Thyroid gland (tissue), 4 donors: ENCODE measurements around the gene MARCHF2. TPM values are rescaled to one million over a fixed set of nuclear protein-coding genes. Genes with fewer than 3 reads are reported as not detected.
"Not testable (repeated sequence)": the region's sequence is repeated elsewhere in the genome, so short reads cannot be mapped to it uniquely, and the experiment has no call there.

Experiments
- DNase-seq, 2 donors: peaks; one replicate each; pipeline ENCODE4 v3.0.0-alpha.2; 2019
- H3K27ac ChIP-seq, 3 donors: fragments of 200-600 bp; sonication (generic); 1 replicate in 2 of 3; 2 replicates in 1 of 3; pipeline ENCODE4 v1.5.1; 2016 to 2019; ENCODE audit warnings: mild to moderate bottlenecking in 1 of 3, moderate library complexity in 1 of 3
- H3K27me3 ChIP-seq: fragments of 200-600 bp; sonication (generic); one replicate; pipeline ENCODE4 v1.5.1; 2019
- H3K36me3 ChIP-seq, 2 donors: fragments of 200-600 bp; sonication (generic); one replicate each; pipeline ENCODE4 v1.5.1; 2016 to 2019
- H3K4me1 ChIP-seq, 2 donors: fragments of 200-600 bp; sonication (generic); one replicate each; pipeline ENCODE4 v1.5.1; 2017 to 2019
- H3K4me3 ChIP-seq, 3 donors: fragments of 200-600 bp; sonication (generic); replicated peaks in 1 of 3; 1 replicate in 2 of 3; 2 replicates in 1 of 3; pipeline ENCODE4 v1.5.1; 2016; ENCODE audit warnings: mild to moderate bottlenecking in 1 of 3
- H3K9me3 ChIP-seq: fragments of 200-600 bp; sonication (generic); one replicate; pipeline ENCODE4 v1.5.1; 2017
- POLR2A ChIP-seq, 2 donors: fragments of 450-650 bp; IDR thresholded peaks; one replicate each; pipeline ENCODE4 v1.6.1; 2017; ENCODE audit warnings: antibody characterized with exemption in 2 of 2, mild to moderate bottlenecking in 2 of 2, moderate library complexity in 1 of 2
- WGBS, 2 donors: methylation state at CpG; one replicate each; pipeline ENCODE4 v1.1.5; 2017; 5-methylcytosine and 5-hydroxymethylcytosine counted together
- intact Hi-C: fragments of 100-400 bp; cut with DNase I; formaldehyde crosslinking; loops from one replicate; pipeline ENCODE4 v1.15.1; 2023
- total RNA-seq, 4 donors: library from RNA; depleted of rRNA; stranded (reverse); fragments of >200 nt; gene quantifications; one replicate each; pipeline ENCODE4 v1.2.3, GENCODE V29; 2016
- TF ChIP-seq, protein P1 (sequence below), 6 experiments: fragments of 200-600 bp in 3 of 6; fragments of 450-650 bp in 3 of 6; sonication (generic) in 3 of 6; IDR thresholded peaks; one replicate each; pipeline ENCODE4 v1.5.1; 2016 to 2019; ENCODE audit warnings: antibody characterized with exemption in 6 of 6, mild to moderate bottlenecking in 2 of 6, inconsistent platforms in 1 of 6, moderate library complexity in 1 of 6

Gene MARCHF2
- total RNA-seq, 4 donors from 2014 or later = 168 to 245 (median 215) TPM

DNA sequence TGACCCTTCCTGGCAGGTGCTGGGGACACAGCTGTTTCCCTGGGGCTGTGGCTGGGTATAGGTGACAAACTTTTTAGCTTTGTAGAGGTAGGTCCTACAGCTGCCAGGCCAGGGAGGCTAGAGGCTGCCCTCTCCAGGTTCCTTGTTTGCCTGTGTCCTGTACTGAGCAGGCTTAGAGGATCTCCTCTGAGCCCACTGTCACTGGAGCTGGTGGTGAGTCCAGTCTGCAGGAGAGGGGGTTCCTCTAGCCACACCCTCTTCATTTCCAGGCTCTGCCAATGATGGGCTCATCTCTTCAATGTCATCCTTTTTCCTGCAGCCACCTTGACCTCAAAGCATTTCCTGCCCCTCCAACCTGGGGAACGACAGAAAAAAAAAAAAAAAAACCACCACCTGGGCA lies 35.5 kb upstream of the MARCHF2 start:
- Histone ChIP-seq H3K4me3 (no peak overlapping the region), H3K36me3 (peaks cover 6 to 10% of the 10 kb centered on the region in 2 donors), H3K27me3 (no peaks in the 10 kb centered on the region), H3K27ac (no peak overlapping the region), H3K4me1 (peaks cover 4 to 12% of the 10 kb centered on the region in 2 donors), H3K9me3 (no peaks in the 10 kb centered on the region)
- no peak for DNase-seq
- TF ChIP-seq, protein P1, sequence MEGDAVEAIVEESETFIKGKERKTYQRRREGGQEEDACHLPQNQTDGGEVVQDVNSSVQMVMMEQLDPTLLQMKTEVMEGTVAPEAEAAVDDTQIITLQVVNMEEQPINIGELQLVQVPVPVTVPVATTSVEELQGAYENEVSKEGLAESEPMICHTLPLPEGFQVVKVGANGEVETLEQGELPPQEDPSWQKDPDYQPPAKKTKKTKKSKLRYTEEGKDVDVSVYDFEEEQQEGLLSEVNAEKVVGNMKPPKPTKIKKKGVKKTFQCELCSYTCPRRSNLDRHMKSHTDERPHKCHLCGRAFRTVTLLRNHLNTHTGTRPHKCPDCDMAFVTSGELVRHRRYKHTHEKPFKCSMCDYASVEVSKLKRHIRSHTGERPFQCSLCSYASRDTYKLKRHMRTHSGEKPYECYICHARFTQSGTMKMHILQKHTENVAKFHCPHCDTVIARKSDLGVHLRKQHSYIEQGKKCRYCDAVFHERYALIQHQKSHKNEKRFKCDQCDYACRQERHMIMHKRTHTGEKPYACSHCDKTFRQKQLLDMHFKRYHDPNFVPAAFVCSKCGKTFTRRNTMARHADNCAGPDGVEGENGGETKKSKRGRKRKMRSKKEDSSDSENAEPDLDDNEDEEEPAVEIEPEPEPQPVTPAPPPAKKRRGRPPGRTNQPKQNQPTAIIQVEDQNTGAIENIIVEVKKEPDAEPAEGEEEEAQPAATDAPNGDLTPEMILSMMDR (IDR thresholded peaks at IDR 0.05) = no peak
- TF ChIP-seq POLR2A (IDR thresholded peaks at IDR 0.05) = no peak
- 58 to 70% methylated on average over 1 of the region's 1 CpG for WGBS, 2 donors
- intact Hi-C loops = no loop called here

DNA sequence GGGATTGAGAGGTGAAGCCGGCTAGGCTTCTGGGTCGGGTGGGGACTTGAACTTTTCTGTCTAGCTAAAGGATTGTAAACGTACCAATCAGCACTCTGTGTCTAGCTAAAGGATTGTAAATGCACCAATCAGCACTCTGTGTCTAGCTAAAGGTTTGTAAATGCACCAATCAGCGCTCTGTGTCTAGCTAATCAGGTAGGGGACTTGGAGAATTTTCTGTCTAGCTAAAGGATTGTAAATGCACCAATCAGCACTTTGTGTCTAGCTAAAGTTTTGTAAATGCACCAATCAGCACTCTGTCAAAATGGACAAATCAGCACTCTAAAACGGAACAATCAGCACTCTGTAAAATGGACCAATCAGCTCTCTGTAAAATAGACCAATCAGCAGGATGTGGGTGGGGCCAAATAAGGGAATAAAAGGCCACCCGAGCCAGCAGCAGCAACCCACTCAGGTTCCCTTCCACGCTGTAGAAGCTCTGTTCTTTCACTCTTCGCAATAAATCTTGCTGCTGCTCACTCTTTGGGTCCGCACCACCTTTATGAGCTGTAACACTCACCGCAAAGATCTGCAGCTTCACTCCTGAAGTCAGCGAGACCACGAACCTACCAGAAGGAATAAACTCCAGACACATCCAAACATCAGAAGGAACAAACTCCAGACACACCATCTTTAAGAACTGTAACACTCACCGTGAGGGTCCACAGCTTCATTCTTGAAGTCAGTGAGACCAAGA lies 33.8 kb upstream of the MARCHF2 start:
- intact Hi-C loops, H3K27ac ChIP-seq, H3K4me3 ChIP-seq, H3K9me3 ChIP-seq, DNase-seq, H3K27me3 ChIP-seq, H3K36me3 ChIP-seq: not testable (repeated sequence)
- peaks cover 3 to 12% of the 10 kb centered on the region in 2 donors for H3K4me1 ChIP-seq
- 93 to 96% methylated on average over 13 of the region's 13 CpGs for WGBS, 2 donors

DNA sequence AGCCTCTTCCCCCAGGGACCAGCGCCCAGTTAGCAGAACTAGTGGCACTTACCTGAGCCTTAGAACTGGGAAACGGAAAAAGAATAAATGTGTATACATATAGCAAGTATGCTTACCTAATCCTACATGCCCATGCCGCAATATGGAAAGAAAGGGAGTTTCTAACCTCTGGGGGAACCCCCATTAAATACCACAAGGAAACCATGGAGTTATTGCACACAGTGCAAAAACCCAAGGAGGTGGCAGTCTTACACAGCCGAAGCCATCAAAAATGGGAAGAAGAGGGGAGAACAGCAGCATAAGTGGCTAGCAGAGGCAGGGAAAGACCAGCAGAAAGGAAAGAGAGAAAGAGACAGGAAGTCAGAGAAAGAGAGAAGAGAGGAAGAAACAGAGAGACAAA lies 28.5 kb upstream of the MARCHF2 start:
- DNase-seq, H3K9me3 ChIP-seq, H3K36me3 ChIP-seq, H3K27me3 ChIP-seq, intact Hi-C loops, H3K4me3 ChIP-seq: not testable (repeated sequence)
- H3K4me1 ChIP-seq = peaks cover 20 to 36% of the 10 kb centered on the region in 2 donors
- peak overlapping the region in 1 of 3 donors; percentile 52 for H3K27ac ChIP-seq
- 80 to 81% methylated on average over 4 of the region's 4 CpGs for WGBS, 2 donors

DNA sequence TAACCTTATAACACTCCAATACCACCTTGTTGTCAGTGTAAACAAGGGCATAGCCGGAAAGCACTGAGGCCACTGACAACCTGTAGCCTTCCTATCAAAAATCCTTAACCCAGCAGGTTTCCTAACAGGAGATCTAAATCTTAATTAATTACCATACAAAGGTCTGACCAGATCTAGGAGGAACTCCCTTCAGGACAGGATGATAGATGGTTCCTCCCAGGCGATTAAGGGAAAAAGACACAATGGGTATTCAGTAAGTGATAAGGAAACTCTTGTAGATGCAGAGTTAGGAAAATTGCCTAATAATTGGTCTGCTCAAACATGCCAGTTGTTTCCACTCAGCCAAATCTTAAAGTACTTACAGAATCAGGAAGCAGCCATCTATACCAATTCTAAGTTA lies 28.0 kb upstream of the MARCHF2 start:
- H3K9me3 ChIP-seq, H3K36me3 ChIP-seq, H3K27me3 ChIP-seq, H3K4me3 ChIP-seq, DNase-seq, intact Hi-C loops: not testable (repeated sequence)
- Histone ChIP-seq H3K4me1 (peaks cover 20 to 37% of the 10 kb centered on the region in 2 donors), H3K27ac (peak overlapping the region; percentile 51 to 73 (median 52))
- 51 to 68% methylated on average over 2 of the region's 2 CpGs for WGBS, 2 donors

DNA sequence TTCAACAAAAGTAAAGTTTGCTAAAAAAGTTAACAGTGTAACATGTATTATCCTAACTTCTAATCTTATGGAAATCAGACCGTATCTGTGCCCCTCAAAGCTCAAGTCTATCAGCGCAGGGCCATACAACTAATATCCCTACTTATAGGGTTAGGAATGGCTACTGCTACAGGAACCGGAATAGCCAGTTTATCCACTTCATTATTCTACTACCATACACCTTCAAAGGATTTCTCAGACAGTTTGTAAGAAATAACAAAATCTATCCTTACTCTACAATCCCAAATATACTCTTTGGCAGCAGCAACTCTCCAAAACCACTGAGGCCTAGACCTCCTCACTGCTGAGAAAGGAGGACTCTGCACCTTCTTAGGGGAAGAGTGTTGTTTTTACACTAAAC lies 27.5 kb upstream of the MARCHF2 start:
- intact Hi-C loops, H3K36me3 ChIP-seq, H3K9me3 ChIP-seq, DNase-seq, H3K27me3 ChIP-seq, H3K4me3 ChIP-seq: not testable (repeated sequence)
- 63 to 66% methylated on average over 3 of the region's 3 CpGs for WGBS, 2 donors
- Histone ChIP-seq H3K27ac (peak overlapping the region; percentile 51 to 73 (median 52)), H3K4me1 (peaks cover 20 to 37% of the 10 kb centered on the region in 2 donors)

DNA sequence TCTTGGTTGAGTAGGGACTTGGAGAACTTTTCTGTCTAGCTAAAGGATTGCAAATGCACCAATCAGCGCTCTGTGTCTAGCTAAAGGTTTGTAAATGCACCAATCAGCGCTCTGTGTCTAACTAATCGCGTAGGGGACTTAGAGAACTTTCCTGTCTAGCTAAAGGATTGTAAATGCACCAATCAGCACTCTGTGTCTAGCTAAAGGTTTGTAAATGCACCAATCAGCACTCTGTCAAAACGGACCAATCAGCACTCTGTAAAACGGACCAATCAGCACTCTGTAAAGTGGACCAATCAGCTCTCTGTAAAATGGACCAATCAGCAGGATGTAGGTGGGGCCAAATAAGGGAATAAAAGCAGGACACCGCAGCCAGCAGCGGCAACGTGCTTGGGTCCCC lies 26.7 kb upstream of the MARCHF2 start:
- H3K4me3 ChIP-seq, H3K9me3 ChIP-seq, intact Hi-C loops, H3K36me3 ChIP-seq, H3K27me3 ChIP-seq, DNase-seq: not testable (repeated sequence)
- Histone ChIP-seq H3K27ac (peak overlapping the region; percentile 51 to 73 (median 52)), H3K4me1 (peaks cover 27 to 44% of the 10 kb centered on the region in 2 donors)
- 82 to 84% methylated on average over 9 of the region's 9 CpGs for WGBS, 2 donors

DNA sequence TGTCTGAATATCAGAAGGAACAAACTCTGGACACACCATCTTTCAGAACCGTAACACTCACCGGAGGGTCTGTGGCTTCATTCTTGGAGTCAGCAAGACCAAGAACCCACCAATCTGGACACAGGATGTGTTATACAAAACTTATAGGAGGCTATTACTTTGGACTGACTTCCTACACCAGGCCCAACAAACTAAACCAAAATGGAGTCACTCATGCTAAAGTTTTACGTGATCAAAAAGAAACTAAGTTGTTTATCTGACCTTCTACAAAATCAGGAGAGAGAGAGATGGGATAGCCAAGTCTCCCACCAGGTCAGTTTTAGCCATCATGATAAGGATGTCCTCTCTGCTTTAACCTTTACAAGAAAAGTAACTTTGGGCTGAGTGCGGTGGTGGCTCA lies 26.1 kb upstream of the MARCHF2 start:
- no peak for TF ChIP-seq POLR2A (IDR thresholded peaks at IDR 0.05)
- TF ChIP-seq, protein P1 (IDR thresholded peaks at IDR 0.05) = no peak
- DNase-seq = no peak
- Histone ChIP-seq H3K4me1 (peaks cover 33 to 49% of the 10 kb centered on the region in 2 donors), H3K9me3 (no peaks in the 10 kb centered on the region), H3K27ac (peak overlapping the region in 1 of 3 donors; percentile 52), H3K36me3 (no peaks in the 10 kb centered on the region), H3K27me3 (no peaks in the 10 kb centered on the region), H3K4me3 (no peak overlapping the region)
- WGBS, 2 donors = 72 to 83% methylated on average over 4 of the region's 4 CpGs
- intact Hi-C loops = no loop called here
